GM15510 (cell line): ENCODE data around the gene CHPT1.

Experiments
- POLR2A ChIP-seq: IDR thresholded peaks from 3 replicates; pipeline ENCODE4 v1.6.1; 2011; ENCODE audit warnings: borderline replicate concordance; ENCODE audit not compliant: insufficient read length; ENCODE audit errors: extremely low read depth

The CHPT1 gene

GRCh38 chr12:101698800-101699347 lies 1.4 kb downstream of the CHPT1 start:
- TF ChIP-seq POLR2A = no peak

DNA sequence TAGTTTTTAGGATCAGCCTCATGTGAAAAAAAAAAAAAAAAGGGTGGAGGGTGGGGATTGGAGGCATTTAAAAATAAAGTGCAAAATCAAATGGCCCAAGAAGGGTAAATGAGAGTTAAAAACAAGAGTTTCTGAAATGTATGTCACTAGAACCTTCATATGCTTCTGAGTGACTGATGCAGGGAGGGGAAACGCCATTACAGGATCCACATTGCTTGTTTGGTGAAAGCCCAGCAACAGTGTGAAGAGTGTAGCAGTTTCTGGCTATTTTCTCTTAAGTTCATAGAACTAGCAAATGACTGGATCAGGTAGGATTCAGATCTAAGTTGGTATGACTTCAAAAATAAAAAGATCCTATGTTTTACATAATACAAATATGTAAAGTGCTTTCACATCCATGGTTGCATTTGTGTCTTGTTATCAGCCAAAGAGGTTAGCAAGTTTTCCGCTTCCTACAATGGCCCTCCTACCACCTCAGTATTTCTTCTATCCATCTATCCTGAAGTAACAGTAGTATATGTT lies 2.9 kb downstream of the CHPT1 start:
- TF ChIP-seq POLR2A = no peak

GRCh38 chr12:101703487-101703886 lies 6.0 kb downstream of the CHPT1 start:
- no peak for TF ChIP-seq POLR2A

- TF ChIP-seq POLR2A = no peak
These were observed 9.0 kb downstream of the CHPT1 start for GRCh38 chr12:101706403-101706802.

DNA sequence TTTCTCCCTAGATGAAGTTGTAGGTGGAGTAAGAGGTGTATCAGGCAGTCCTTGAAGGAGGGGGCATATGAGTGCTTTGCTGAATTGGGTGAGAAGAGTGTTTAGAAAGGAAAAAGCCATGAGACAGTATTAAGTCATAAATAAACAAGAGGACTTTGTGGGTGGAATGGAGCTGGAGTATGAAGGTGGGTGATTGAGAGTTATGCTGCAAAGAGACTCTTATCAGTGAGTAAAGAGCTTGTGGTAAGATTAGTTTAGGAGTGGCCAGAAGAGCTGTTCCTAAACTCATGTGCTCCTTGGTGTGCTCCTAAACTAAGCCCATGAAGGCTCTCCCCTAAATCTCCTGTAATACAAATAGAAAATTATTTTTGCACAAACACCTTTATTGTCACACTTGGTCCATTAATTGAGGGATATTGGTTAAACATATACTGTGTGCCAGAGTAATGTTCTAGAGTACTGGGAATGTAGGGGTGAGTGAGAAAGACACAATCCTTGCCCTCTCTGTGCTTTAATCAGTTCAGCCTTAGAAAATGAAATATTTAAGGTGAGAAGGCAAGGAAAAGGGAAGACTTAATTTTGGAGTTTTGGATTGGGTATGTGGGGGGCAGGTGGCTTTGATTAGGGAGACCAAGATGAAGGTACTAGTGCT lies 9.8 kb downstream of the CHPT1 start:
- no peak for TF ChIP-seq POLR2A

GRCh38 chr12:101710288-101710687 lies 12.8 kb downstream of the CHPT1 start:
- TF ChIP-seq POLR2A = no peak

- TF ChIP-seq POLR2A = no peak
These were observed 15.7 kb downstream of the CHPT1 start for GRCh38 chr12:101713059-101713682.

DNA sequence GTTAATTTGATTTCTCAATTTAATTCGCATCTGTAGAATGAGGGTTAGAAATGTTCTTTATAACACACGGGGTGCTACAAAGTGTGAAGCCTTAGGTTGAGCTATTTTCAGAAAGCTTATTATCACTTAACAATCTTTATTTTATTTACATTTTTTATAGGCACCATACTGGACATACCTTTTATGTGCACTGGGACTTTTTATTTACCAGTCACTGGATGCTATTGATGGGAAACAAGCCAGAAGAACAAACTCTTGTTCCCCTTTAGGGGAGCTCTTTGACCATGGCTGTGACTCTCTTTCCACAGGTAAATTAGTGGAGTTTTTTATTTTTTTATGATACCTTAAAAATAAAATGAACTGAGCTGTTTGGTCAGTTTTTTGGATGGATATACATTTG lies 16.5 kb downstream of the CHPT1 start:
- TF ChIP-seq POLR2A = no peak

- no peak for TF ChIP-seq POLR2A
These were observed 17.5 kb downstream of the CHPT1 start for GRCh38 chr12:101714877-101715444.

DNA sequence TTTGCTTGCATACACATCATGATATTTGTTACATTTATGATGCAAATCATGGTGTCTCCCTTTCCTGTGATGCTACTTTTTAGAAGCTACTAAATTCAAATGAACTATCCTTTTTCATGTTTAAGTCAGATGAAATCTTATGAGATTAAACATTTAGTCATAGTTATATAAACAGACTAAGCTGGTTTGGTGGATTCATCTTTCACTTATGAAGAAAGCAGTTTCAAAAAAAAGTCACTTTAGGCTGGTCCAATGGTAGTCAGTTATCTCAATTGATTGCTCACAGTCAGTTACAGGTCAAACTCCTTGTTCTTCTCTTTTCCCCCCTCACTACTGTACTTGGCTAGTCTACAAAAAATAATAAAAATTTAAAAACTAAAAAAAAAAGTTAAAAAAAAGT lies 22.1 kb downstream of the CHPT1 start:
- no peak for TF ChIP-seq POLR2A

GRCh38 chr12:101720118-101720517 lies 22.7 kb downstream of the CHPT1 start:
- no peak for TF ChIP-seq POLR2A

DNA sequence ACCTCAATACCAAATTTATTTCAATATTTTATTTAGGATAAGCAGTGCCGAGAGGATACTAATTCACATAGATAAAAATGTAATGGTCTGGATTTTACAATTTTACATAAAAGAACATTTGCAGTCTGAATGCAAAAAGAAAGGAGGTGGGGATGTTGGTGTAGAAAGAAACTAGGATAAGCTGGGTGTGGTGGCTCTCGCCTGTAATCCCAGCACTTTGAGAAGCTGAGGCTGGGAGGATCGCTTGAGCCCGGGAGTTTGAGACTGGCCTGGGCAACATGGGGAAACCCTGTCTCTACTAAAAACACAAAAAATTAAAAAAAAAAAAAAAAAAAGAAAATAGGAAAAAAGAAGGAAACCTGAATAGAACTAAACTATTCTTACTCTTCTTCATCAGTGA lies 25.0 kb downstream of the CHPT1 start:
- TF ChIP-seq POLR2A = no peak

DNA sequence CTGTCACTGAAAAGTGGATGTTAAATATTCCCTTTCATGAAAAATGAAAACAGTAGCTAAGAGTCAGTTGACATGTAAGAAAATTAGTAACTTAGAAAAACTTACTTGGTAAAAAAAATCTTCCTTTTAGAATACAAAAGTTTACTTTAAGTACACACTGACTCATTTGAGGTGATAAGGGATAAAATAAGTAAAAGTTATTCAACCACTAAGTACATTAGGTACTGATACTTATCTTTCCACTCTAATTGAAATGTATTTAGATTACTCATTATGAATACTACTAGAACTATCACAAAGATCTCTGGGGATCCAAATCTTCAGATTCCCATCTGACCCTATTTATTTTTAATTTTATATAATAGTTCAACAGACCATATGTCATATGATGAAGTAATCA lies 29.7 kb downstream of the CHPT1 start:
- TF ChIP-seq POLR2A = no peak

GRCh38 chr12:101729842-101730241 lies 32.4 kb downstream of the CHPT1 start:
- no peak for TF ChIP-seq POLR2A

DNA sequence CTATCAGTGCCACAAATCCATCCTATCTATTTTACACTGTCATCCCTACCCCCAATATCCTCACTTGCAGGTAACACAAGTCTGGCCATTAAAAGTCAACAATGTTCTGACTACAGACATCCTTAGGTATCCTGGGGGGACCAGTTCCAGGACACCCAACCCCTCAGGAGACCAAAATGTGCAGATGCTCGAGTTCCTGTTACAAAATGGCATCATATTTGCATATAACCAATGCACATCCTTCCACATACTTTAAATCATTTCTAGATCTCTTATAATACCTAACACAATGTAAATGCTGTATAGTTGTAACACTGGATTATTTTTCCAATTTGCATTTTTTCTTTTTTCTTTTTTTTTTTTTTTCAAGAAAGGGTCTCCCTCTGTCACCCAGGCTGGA lies 34.9 kb downstream of the CHPT1 start:
- no peak for TF ChIP-seq POLR2A

DNA sequence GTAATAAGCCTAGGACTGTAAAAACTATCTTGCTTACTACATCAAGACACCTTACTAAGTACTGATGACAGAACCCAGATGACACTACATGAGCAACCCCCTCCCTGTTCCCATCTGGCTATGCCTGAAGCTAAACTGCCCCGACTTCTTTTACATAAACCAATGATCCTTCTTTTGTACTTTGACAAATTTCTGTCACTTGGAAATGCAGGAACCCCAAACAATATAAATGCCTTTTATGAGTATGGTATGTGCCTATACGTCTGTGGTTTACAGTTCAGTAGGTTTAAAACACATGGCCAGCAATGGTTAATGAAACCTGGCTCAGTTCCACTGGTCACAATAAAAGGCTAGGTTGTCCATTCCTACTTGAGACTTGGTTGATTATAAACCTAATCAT lies 35.7 kb downstream of the CHPT1 start:
- TF ChIP-seq POLR2A = no peak

- TF ChIP-seq POLR2A = no peak
These were observed 40.0 kb downstream of the CHPT1 start for GRCh38 chr12:101737476-101737875.
